Activated T-cell treated with anti-CD3 and anti-CD28 coated beads, Interleukin-2, amount 50 U/mL, for 48 hours (primary cell): ENCODE results near the gene TEKT3.

Source experiments
- DNase-seq, 2 experiments: peaks; one replicate each; pipeline ENCODE4 v3.0.0-alpha.2; 2020

Gene TEKT3

GRCh38 chr17:15290605-15291004 is 50.8 kb downstream of the TEKT3 start:
- no peak for DNase-seq

- DNase-seq = no peak
Observed at GRCh38 chr17:15289285-15290183, 51.9 kb downstream of the TEKT3 start.

DNA sequence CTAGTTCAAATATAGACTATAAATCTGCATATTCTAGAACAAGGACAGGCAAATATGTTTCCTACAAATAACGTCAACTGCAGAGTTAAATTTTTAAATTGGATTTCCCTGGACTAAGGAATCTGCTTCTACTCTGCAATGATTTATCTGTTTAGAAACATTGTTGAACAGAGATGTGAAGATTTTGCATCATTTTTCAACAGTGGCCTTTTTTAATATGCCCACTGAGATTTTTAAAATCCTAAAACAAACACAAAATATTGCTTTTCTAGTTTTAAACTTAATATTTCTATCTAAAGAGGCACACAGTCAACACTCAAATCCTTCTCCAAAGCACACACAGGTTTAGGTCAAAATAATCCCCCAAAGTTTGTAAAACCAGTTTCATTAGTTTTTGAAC is 52.5 kb downstream of the TEKT3 start:
- DNase-seq = no peak

DNA sequence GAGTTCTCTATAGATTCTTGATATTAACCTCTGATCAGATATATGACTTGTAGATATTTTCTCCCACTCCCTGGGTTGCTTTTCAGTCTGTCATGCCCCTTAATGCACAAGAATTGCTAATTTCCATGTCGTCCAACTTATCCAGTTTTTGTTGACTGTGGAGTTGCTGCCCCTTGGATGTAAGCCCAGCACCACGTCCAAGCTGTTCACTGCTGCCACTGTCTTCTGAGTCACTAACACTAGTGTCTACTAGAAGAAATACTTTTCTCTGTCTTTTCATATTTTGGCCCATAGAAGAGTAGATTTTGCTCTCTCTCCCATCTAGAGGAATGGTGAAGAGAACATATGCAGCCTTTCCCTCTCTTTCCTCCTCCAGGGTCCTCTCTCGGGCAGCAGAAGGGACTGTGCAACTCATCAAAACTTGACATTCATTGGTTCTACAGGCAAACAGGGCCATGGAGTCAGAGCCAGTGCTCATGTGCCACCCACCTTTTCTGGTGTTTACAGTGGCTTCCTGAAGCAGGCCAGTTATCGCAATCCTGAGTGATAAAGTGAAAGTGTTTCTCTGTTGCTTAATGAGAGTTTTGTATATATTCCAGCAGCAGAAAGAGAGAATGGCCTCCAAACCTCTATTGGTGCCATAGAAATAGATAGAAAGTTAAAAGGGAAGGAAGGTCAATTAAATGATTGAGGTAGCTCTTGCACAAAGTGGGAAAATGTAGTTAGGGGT is 53.7 kb downstream of the TEKT3 start:
- no peak for DNase-seq

DNA sequence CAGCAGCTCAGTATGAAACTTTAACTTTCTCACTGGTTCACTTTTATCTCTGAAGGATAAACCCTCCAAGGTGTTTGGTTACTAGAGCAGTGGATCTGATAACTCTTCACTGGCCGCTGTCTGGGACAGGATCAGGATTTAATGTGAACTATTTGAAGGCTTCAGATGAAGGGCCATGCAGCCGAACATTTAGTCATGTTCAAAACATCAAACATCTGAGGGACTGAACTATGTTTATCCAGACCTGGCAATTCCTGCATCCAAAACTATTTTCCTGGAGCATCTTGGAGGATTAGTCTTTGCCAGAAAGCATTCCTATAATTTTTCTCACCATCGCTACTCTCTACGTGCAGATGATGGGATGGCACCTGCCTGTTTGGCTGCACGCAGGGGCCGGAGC is 55.9 kb downstream of the TEKT3 start:
- DNase-seq = no peak

DNA sequence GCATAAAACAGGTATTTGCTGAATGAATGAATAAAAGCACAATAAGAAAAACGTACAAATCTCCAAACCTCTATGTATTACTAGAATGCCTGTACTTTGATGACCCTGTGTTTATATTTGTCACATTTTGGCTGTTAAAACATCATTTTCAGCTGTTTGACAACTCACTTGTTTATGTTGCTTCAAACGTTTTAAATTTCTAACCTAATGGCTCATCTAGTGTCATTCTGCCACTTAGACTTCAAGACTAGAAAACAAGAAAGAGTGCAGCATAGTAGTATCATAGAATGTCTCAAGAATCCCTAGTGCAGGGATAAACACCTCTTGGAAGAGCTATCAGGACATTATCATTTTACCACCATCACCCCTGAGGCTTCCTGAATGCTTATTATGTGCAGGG is 56.9 kb downstream of the TEKT3 start:
- DNase-seq = no peak

DNA sequence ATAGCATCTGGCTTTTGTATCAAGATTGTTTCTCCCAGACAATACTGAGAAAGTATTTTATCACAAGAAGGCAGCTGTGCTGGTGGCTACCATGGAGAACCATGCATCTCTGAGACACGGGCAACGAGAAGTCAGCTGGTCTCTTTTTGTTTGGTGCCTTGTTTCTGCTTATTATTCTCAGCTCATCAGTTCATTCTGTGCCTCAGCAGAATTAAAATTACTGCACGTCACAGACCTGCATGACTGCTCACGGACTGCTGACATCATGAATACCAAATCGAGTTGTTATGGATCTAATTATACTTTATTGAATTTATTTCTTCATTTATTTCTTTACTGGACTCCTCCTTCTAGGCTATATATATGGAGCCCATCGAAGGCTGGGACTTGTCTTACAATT is 57.3 kb downstream of the TEKT3 start:
- DNase-seq = no peak

GRCh38 chr17:15281909-15282308 is 59.5 kb downstream of the TEKT3 start:
- no peak for DNase-seq

GRCh38 chr17:15278924-15279477 is 62.4 kb downstream of the TEKT3 start:
- no peak for DNase-seq

GRCh38 chr17:15278380-15278779 is 63.0 kb downstream of the TEKT3 start:
- no peak for DNase-seq

DNA sequence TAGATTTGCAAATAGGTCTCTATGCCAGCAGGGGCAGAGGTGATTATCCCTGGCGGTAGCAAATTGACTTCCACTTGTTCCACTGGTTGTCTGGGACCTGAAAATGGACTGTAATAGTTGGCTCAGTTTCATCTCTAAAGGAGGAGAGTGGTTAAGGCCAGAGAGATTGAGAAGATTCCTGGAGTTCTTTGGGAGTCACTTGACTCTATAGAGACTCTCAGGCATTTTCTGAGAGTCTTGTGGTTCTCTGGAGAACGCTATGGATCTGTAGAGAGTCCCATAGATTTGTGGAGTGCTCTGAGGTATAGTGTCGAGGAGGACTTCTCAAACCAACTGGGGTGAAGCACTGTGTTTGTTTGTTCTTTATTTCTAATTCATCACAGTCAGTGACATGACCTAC is 67.4 kb downstream of the TEKT3 start:
- DNase-seq = no peak

- DNase-seq = no peak
Observed at GRCh38 chr17:15273141-15273793, 68.1 kb downstream of the TEKT3 start.

DNA sequence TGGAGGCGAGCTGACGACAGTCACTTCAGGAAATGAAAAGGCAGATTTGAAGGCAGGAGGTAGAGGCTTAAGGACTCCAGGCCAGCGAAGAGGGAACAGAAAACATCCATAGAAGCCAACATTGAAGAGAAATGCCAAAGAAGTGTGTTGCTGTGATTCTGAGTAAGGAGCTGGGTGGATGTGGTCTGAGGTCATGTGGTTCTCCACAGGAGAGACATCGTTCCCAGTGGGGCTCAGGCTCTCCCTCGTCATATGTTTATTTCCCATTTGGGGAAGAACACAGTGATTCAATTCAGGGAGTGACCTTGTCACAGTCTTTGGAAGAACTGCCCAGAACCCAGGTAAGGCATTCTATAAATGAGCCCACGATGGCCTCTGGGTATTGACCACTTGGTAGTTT is 69.7 kb downstream of the TEKT3 start:
- DNase-seq = no peak

DNA sequence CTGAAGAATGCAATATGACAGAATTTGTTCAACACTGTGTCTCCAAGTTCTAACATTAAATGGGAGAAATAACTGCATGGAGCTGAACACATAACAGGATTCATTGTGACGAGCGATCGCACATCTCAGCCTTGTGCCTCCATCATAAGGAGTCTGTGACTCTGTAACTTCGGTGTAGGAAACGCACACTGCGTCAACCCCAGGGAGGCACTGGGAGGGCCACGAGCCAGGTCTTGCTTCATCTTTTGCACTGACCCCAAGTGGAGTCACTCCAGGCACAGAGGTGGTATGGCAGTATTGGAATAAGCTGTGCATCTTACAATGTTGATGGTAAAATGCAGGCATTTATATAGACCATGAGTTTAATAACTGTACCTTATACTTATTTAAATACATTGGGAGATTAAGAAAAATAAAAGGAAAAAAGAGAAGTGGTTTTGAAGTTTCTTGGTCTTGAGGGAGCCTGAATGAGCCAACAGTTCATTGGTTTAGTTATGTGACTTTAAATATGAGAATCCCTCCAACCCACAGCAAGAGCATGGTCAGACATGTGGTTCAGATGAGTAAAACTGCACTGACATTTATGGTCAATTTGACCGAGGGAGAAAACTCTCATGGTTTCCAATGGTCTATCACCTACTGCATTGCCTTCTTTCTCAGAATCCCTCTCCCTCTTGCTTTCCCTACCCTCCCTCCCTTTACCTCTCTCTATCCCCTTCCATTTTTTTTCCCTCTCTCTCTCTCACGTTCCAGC is 70.6 kb downstream of the TEKT3 start:
- no peak for DNase-seq

DNA sequence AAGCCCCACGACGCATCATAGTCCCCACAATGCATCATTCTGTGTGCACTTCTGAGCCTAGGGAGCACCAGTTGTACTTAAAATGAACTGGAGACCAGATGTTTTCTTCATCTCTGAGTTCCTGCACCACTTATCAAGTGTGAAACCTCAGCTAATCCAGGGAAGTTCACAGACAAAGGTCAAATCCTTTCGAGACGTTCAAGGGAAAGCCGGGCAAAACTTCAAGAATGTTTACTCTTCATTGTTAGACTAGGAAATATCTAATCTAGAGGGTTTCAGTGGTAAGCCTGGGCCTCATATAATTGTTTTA is 71.7 kb downstream of the TEKT3 start:
- no peak for DNase-seq

- no peak for DNase-seq
Observed at GRCh38 chr17:15269087-15269779, 72.2 kb downstream of the TEKT3 start.

GRCh38 chr17:15268461-15268860 is 72.9 kb downstream of the TEKT3 start:
- DNase-seq = no peak

DNA sequence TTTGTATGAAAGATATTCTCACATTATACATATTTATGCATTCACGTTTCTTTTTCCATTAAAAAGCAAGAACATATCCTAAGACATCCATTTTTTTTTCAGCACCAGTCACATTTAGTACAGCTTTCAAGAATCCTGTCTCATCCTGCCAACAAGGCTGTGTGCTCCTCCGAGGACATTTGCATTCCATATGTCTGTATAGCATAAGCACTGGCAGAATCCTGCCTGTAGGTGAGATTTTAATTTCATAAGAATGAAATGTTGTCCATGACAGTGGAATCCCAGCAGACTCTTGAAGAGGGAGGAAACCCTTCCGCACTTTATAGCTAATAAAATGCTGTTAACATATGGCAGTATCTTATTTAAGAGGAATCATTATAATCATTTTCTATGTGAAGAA is 73.4 kb downstream of the TEKT3 start:
- no peak for DNase-seq

DNA sequence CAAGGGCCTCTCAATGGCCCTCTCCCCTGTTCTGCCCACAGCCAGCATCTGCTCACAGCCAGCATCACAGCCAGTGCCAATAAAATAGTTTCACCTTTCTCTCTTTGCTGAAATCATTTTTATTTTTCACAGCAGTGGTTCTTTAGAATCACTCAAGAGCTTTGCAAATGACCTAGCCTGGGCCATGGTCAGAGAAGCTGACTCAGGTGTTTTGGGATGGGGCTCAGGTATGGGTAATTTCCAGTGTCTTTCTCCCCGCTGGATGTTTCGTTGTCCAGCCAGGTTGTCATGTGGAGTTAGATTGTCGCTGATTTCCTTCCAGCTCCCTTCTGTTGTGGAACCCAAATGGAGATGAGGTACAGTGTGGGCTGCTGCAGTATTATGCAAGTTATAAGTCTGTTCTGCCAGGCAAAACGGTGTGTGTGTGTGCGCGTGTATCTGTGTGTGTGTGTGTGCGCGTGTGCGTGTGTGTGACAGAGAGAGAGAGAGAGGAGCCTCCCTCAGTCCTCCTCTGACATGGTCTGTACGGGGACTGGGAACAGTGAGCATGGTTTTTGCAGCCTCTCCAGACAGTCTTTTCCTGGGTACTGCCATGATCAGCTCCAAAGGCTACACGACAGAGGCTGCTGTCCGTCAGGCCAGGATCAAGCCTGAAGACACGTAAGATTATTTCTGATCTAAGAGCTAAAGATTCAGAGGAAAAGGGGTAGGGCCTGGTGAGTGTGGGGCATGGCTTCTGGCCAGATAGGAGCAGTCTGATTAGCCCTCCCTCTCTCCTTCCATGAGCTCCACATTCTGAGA is 74.9 kb downstream of the TEKT3 start:
- no peak for DNase-seq

DNA sequence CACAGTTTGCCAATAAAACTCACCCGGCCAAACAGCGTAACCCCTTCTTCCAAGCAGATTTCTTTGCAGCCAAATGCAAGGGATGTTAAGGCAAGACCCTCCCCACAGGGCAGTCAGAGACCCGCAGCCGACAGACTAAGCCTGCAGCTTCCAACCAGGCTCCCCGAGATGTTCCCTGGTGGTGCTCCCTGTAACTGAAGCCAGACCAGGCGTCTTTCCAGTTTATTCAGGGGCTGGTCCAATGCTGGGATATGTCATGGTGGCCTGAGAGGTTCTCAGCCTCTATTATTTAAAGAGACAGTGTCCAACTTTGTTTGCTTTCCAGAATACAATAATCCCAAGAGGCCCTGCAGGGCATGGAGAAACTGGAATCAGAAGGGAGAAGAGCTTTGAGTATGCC is 76.3 kb downstream of the TEKT3 start, which contains the start of gene PMP22:
Gene PMP22, minus strand, starts transcription at position 196 of the 400 bp plus-strand sequence. CDS start 4,599 bp downstream, outside the sequence.
- no peak for DNase-seq

GRCh38 chr17:15264542-15264941 is 76.9 kb downstream of the TEKT3 start:
- no peak for DNase-seq
